Posterior vena cava (tissue), 2 donors: Measurements from ENCODE around the gene CHCHD10. TPM values are rescaled to one million over a fixed set of nuclear protein-coding genes. Genes with fewer than 3 reads are reported as not detected.

ENCODE experiments used
- DNase-seq: peaks from one replicate; pipeline ENCODE4 v3.0.0-alpha.2; 2020; ENCODE audit warnings: low spot score
- intact Hi-C, 2 donors: fragments of 100-400 bp; cut with DNase I; formaldehyde crosslinking; loops; one replicate each; pipeline versions ENCODE4 v1.14.1 to v1.14.2; 2022 to 2023
- long read RNA-seq, 2 donors: library from polyadenylated mRNA; unstranded; transcript quantifications; one replicate each; pipeline ENCODE4 v2.0.0, GENCODE V29; 2020 to 2021
- total RNA-seq, 2 donors: library from RNA; stranded (reverse); fragmentation: NEBNext Ultra II Directional; extraction: Animal tissue kit (Norgen Biotek cat#: 25700); gene quantifications; one replicate each; pipeline ENCODE4 v1.2.1, GENCODE V29; 2021
- donor health status: DM: yes; HTN: yes; CAD: no.
- donor health status: DM: yes; HTN: yes; CAD: no.

Gene CHCHD10
- 10 to 100 TPM; 59.0 to 68.7 TPM for total RNA-seq
- long read RNA-seq, donor 1, transcript CHCHD10-202 (4 exons, 1,171 nt), result major isoform, 5 of 6 reads
- long read RNA-seq, donor 1, partial matches to known transcripts, result 0 of 6 reads
- long read RNA-seq, donor 1, other reads (novel, unspliced or antisense), result 1 of 6 reads
- long read RNA-seq, donor 2, partial matches to known transcripts, result 0 of 3 reads
- long read RNA-seq, donor 2, other reads (novel, unspliced or antisense), result 1 of 3 reads

DNA sequence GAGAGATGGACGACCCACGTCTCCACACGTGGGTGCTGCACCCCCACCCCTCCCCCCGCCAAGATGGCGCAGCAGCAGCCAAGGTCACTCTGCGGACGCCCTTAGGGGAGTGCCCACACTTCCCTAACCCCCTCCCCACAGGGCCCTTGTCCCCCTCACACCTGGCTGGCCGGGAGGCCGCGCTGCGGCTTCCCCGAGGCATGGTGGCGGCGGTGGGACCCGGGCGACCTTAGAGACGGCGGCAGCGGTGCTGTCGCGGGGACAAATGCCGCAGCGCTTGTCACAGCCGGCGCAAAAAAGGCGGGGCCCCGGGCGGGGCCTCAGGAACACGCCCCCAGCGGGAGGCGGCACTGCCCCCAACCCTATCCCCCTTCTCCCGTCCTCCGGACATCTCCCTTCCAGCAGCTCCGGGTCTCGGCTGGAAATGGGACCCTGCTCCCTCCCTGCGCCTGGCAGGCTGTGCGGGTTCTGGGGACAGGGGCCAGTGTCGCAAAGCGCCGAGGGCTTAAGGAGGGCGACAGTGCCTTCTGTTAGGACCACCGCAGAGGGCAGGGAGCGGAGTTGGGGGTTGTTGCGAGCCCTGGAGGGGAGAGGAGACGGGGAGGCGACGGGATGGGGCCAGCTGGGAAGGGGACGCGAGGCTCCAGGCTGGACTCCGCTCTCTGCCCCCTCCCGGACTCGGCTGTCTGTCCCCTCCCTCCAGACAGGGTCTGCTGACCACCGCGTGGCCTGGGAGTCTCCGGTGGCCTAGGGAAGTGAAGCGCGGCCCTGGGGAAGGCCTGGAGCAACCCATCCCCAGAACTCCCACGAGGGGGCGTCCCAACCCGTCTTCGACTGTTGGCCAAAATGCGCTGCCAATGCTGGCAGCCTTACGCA, at the start of gene CHCHD10:
Gene CHCHD10 (minus strand): TSS at position 300 of the 876 bp plus-strand sequence. CDS start 98 bp downstream, at position 202.
- peak; percentile 95 for DNase-seq
- intact Hi-C loops, result loop anchor here (5.0 to 10.0 kb wide), 3 partner anchors 69 to 223 kb away; partner anchors contain the start of gene DERL3 (in 1 of the 2)

DNA sequence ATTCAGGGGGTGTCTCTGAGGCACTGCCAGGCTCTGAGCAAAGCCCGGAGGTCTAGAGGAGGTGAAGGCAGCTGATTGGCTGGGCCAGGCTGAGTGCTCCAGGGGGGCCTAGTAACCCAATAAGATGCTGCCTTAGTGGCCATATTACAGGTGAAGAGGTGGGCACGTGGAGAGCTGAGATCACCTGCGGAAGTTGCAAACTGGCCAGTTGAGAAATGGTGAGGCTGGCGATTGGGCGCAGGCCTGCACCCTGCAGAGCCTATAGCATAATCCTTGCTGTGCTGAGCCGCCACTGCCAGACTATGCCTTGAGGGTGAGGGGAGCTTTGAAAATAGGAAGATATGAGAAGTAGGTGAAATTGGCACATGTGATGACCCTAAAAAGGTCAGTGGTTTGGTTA, 49.4 kb upstream of the CHCHD10 start:
- DNase-seq, result no peak
- intact Hi-C loops, result no loop called here

DNA sequence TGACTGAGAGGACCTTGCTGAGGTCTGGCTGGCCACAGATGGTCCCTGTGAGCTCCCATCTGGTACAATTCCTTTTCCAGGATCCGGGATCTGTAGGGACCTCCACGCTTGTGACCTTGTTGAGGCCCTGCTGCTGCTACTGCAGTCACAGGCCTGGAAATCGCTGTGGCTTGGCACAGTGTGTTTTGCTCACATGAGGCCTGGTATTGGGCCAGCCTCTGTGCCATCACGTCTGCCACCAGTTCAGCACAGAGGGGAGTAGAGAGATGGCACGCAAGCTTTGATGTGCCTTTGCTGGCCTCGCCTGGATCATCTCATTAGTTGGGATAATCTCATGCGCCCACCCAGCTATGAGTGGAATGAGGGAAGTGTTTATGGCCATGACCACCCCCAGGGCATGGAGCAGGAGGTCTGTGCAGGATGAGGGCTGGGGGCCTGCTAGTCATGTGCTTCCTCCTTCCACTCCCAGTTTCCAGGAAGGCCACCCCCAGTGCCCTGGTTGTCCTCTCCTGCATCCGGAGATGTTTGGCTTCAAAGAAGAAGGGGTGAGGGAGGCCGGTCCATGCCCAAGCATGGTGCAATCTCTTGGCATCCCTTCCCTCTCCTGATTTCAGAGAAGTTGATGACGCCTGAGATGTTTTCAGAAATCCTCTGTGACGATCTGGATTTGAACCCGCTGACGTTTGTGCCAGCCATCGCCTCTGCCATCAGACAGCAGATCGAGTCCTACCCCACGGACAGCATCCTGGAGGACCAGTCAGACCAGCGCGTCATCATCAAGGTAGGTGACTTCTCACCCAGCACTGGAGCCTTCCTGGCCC, 48.6 kb upstream of the CHCHD10 start:
- intact Hi-C loops, result no loop called here
- DNase-seq, result no peak

DNA sequence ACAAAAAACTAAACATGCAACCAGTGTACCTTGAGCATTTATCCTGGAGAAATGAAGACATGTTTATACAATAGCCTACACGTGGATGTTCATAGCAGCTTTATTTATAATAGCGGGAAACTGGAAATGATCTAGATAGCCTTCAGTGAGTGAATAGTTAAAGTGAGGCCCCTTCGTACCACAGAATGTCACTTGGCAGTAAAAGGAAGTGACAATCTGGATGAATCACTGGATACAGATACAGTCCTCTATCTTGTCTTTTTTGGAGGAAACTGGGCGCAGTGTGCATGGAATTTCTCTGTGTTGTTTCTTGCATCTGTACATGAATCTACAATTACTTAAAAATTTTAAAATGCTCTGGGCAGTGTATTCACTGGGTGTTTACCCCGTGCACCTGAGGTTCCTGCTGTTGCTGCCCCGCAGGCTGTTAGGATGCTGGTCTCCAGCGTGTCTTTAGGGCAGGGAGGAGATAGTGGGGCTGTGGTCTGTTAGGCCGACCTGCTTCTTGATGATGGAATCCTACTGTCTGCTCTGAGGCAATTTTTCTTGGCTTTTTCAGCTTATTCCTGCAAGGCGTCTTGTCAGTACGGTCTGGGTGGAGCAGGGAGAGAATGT, 47.9 kb upstream of the CHCHD10 start:
- intact Hi-C loops, result no loop called here
- DNase-seq, result peak; percentile 28

DNA sequence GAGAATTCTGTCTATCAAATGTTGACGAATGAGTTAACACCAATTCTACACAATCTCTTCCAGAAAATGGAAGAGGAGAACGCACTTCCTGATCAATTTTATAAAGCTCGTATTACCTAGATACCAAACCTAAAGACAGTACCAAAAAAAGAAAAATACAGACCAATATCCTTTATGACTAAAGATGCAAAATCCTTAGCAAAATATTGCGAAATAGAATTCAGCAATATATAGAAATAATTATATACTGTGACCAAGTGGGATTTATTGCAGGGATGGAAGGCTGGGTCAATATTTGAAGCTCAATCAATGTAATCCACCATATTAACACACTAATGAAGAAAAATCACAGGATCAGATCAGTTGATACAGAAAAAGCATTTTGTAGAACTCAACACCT, 44.6 kb upstream of the CHCHD10 start:
- DNase-seq, result no peak
- intact Hi-C loops, result no loop called here

DNA sequence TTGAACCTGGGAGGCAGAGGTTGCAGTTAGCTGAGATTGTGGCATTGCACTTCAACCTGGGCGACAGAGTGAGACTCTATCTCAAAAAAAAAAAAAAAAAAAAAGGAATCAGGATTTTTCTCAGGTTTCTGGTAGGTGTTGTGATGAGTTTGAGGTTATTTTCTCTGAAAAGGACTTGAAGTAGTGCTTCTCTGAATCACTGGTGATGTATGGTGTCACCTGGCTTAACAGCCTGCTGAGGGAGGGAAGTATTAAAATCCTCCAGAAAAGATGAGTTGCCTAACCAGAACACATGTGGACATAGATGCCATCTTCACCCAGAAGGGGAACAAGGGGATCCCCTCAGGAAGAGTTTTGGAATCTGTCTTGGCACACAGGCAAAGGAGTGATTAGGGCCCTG, 39.1 kb upstream of the CHCHD10 start:
- intact Hi-C loops, result no loop called here
- DNase-seq, result no peak

DNA sequence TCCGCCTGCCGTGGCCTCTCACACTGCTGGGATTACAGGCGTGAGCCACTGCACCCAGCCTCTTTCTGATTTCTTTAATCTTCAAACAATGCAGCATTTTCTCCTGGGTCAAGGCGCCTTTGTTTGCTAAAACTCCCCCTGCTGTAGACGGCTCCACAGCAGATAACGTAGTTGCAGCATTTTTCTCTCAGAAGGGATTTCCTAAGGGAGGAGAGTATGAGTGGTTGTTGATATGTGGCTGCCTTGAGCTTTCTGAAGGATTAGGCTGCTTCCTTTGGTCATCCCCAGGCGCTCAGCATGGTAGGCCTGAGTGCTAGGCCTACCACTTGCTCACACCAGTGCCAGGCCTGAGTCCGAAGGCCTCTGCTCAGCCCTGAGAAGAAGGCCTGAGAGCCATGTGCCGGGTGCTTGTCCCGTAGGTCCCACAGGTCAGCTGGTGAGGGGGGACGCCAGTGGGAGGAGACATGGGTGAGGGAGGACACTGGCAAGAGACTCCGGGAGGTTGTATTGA, 37.1 kb upstream of the CHCHD10 start:
- intact Hi-C loops, result loop anchor here in 1 of 2 donors (5.0 kb wide), 1 partner anchor 1012 kb away; no protein-coding TSS in a partner anchor
- no peak for DNase-seq

DNA sequence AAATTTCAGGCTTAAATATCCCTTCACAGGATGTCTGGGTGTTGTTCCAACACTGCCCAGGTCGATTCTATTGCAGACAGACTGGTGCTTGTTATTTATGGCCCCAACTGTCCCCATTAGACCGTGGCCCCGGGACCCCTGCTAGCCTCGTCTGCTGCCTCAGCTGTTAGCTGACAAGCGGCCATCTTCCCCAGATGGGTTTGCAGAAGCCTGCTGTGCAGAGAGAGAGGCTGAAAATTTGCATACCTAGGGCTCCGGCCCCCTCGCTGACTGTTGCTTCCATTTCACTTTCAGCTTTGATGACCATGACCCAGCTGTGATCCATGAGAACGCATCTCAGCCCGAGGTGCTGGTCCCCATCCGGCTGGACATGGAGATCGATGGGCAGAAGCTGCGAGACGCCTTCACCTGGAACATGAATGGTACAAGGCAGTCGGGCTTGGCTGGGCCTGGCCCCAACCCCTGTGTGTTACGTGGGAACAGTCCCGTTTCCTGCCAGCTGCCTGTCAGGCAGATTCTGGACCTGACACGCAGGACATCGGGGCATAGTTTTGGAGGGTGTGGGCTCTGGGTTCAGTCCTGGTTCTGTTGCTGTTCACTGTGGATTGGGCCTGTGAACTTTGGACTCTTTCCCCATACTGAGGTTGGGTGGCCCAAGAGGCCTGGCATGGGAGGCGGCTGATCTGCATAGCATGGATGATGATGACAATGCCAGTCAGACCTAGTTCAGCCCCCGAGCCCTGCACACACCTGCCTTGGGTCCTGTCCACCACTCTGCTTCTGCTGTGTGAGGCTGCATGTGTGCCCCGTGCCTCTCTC, 35.4 kb upstream of the CHCHD10 start:
- DNase-seq, result no peak
- intact Hi-C loops, result loop anchor here in 1 of 2 donors (5.0 kb wide), 1 partner anchor 1014 kb away; no protein-coding TSS in a partner anchor

DNA sequence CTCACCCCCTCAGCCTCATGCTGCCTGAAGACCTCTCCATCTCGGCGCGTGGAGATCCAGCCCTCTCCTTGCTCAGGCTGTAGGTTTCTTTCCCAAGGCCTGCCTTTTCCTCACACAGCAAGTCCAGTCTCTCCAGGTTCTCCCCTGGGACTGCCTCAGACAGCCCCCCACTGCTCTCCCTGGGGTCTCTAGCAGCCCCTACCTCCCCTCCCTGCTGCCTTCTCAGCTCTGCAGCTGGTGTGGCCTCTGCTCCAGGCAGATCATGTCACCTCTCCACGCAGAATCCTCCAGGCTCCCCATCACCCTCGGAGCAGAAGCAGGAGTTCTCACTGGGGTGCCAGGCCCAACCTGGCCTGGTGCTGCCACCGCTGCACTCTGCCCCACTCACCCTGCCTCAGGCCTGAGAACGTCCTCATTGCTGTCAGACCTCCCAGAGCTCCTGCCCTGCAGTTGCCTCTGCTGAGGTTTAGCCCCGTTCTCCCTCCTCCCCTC, 34.2 kb upstream of the CHCHD10 start:
- intact Hi-C loops, result loop anchor here in 1 of 2 donors (5.0 kb wide), 1 partner anchor 1015 kb away; no protein-coding TSS in a partner anchor
- no peak for DNase-seq

DNA sequence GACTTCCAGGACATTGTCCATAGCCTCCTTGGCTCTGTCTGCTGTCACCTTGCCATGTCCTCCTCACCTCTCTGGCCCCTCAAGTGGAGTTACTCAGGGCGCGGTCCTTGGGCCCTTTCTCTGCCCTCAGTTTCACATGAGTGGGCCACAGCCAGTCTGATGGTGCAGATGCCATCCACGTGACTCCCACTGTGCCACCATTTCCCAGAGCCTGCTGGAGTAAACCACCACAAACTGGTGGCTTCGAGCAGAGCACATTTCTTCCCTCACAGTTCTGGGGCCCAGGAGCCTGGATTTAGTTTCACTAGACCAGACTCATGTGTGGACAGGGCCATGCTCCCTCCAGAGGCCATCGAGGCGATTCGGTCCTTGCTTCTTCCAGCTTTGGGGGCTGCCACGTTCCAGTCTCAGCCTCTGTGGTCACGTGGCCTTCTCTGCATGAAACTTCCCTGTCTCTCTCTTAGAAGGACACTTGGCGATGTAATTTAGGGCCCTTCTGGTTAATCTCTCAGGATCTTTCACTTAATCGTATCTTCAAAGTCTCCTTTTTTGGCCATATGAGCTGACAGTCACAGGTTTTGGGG, 33.6 kb upstream of the CHCHD10 start:
- no peak for DNase-seq
- intact Hi-C loops, result loop anchor here in 1 of 2 donors (5.0 kb wide), 1 partner anchor 1016 kb away; no protein-coding TSS in a partner anchor

DNA sequence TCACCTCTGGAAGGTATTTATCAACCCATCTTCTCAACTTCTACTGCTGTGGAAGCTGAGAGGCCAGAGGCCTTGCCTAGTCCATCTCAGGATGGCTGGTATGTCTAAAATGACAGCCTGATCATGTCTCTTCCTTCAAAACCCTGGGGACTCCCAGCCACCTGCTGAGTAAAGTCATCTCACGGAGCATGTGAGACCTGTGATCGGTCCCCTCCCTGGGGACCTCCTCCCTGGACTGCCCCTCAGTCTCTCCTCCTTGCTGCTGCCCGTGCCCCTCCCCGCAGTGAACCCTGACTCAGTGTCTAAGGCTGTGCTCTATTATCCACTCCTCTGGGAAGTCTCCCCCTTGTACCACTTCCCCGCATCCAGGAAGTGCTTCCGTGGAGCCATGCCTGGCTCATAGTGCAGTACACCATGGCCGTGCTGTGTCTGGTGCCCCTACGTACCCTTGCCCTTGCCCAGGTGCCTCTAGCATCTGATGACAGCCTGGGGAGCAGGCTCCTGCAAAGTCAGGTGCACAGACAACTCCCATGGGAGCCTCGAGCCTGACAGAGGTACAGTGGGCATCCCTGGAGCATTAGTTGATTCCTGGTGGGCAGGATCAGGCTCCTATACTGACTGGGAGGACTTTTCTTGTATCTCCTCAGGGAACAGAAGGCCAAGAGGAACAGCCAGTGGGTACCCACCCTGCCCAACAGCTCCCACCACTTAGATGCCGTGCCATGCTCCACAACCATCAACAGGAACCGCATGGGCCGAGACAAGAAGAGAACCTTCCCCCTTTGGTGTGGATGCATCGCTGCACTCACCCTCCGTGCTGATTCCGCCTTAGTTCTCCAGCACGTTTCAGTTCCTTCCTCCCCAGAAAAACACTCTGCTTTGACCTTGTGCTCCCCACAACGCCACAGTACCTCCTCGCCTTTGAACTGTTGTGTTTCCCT, 32.8 kb upstream of the CHCHD10 start:
- intact Hi-C loops, result loop anchor here in 1 of 2 donors (5.0 kb wide), 1 partner anchor 1017 kb away; no protein-coding TSS in a partner anchor
- no peak for DNase-seq

DNA sequence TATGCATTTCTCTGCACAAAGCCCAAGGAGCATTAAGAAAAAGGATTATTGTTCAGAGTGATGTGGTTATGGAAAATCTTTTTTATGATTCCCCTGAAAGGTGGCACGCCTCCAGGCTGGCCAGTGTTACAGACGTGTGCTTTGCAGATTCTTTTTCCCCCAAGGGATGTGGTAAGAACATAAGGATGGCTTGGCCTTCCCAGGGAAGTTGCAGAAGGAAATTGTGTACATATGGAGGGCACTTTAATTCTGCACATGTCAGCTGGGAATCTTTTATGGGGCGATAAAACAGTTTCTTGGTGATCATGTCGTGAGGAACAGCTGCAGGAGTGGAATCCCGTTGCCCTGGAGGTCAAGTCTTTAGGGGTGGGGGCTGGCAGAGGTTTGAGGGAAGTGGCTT, 28.7 kb upstream of the CHCHD10 start:
- no peak for DNase-seq
- intact Hi-C loops, result no loop called here

DNA sequence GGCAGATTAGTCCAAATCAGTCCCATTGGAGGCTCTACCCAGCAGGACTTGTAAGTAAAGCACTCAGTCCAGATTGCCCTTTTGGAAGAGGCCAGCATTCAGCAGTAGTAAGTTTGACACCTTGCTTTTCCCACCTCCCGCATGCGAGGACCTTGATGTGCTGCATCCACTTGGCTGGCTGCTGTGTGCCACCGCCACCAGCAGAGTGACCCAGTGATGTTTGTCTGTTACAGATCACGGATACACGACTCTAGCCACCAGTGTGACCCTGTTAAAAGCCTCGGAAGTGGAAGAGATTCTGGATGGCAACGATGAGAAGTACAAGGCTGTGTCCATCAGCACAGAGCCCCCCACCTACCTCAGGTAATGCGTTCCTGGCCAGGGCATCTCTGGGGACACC, 25.6 kb upstream of the CHCHD10 start:
- intact Hi-C loops, result no loop called here
- DNase-seq, result peak; percentile 47

DNA sequence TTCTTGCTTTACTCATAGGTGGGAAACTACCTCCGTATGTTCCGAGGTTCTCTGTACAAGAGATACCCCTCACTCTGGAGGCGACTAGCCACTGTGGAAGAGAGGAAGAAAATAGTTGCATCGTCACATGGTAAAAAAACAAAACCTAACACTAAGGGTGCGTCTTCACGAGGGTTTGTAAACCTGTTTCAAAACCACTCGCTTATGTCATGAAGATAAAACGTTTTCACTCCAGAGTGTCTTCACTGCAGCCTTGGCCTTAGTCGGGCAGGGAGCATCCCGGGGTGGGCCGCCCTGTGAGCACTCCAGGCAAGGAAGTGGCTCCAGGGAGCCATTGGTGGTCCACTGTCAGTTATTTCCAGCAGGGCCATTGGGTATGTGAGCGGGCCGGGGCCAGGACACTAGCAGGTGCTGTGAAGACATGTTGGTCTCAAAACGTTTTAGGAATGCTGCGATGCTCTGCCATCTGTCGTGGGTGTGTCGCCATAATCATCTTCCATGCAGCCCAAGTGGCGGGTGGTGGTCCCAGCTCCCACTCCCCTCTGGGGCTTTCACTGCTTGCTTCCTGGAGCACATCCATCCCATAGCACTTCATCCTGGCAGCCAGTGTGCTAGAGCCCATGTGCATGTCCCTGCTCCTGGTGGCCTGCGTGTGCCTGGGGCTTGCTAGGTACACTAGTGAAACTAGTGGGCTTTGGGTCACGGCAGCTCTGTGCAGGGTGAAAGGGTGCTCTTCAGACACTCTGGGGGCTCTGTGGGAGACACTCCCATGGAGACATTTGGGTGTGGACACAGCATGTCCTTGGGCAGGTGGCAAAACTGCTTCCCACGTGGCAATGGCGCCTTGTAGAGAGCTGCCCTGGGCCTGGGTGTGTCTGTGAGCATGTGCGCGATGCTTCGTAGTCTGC, 24.2 kb upstream of the CHCHD10 start:
- intact Hi-C loops, result no loop called here
- peak; percentile 67 for DNase-seq
